Measurements from ENCODE around the gene ZNF518A. TPM values are rescaled to one million over a fixed set of nuclear protein-coding genes. Genes with fewer than 3 reads are reported as not detected.

The ZNF518A gene
- total and polyA plus RNA-seq, 2 donors (not counting 3 experiments of a cell fraction or from before 2014, with no cell fraction given): 2.9 to 12.1 TPM

DNA sequence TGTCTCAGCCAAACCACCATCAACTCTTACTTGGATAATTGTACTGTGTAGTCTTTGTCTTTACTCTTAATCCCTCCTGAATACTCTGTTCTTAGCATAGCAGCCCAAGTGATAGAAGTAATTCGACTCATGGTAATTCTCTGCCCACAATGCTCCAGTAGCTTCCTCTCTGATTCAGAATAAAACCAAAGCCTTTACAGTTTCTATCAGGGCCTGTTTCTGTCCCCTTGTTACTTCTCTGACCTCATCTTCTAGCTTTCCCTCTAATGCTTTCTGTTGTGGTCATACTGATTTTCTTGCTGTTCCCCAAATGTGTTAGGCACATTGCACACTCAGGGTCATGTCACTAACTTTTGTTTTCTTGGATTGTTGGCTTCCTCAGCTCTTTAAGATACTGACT lies 8.0 kb downstream of the ZNF518A start:
- Histone ChIP-seq H2AFZ (ENCODE audit: low read depth, low read length) (no peak overlapping the region), H3K9ac (replicated peaks; ENCODE audit: extremely low read depth, insufficient read depth, low read length) (no peak overlapping the region), H4K20me1 (replicated peaks; ENCODE audit: control insufficient read depth, extremely low read depth, insufficient read depth, low read length) (no peaks in the 10 kb centered on the region), H3K4me3 (replicated peaks in 1 of 3; ENCODE audit: insufficient read depth in 1 of 3, low read depth in 1 of 3, low read length in 3 of 3) (no peak overlapping the region), H3K27me3 (ENCODE audit: control insufficient read depth in 2 of 2, insufficient read depth in 2 of 2, low read length in 2 of 2) (no peaks in the 10 kb centered on the region), H3K9me1 (replicated peaks; ENCODE audit: control insufficient read depth, extremely low read depth, insufficient read depth, low read length) (no peaks in the 10 kb centered on the region), H3K79me2 (ENCODE audit: control insufficient read depth, insufficient read depth, low read length) (no peaks in the 10 kb centered on the region), H3K27ac (ENCODE audit: insufficient read depth, low read depth, low read length) (no peak overlapping the region), H3K36me3 (ENCODE audit: control insufficient read depth in 2 of 2, extremely low read depth in 1 of 2, insufficient read depth in 2 of 2, low read length in 2 of 2) (peaks cover 0 to 4% of the 10 kb centered on the region in 2 experiments), H3K4me2 (ENCODE audit: insufficient read depth, low read length) (no peak overlapping the region), H3K9me3 (replicated peaks; ENCODE audit: control insufficient read depth, insufficient read depth, low read length) (no peaks in the 10 kb centered on the region), H3K4me1 (ENCODE audit: control insufficient read depth, extremely low read depth, insufficient read depth, low read length) (no peaks in the 10 kb centered on the region)
- FAIRE-seq (no peak), DNase-seq (ENCODE audit: low read depth, low spot score) (no peak)
- POLR2A ChIA-PET: no interaction called here
- CTCF ChIA-PET: interaction anchor here (1.3 kb wide), 1 partner anchor 8 kb away, joined by 3 read pairs; the partner anchor contains the start of gene ZNF518A
- BruUV-seq (replicated peaks): no TSS peak
- intact Hi-C loops (cut with micrococcal nuclease) (no loop called here), dilution Hi-C loops (cut with MboI; ENCODE audit: extremely low pct_ligation_motif_present, low sequenced_read_pairs) (no loop called here)
- no peak for TF ChIP-seq GATA2 (IDR thresholded peaks at IDR 0.05; ENCODE audit: insufficient read depth, insufficient read length, low read depth, low read length)
- no peak for TF ChIP-seq POLR2A (IDR thresholded peaks at IDR 0.05; ENCODE audit: low read depth, low read length)
- no peak for TF ChIP-seq POLR2AphosphoS5 (IDR thresholded peaks at IDR 0.05; ENCODE audit: insufficient read depth, low read depth, low read length)
- TF ChIP-seq MYC (IDR thresholded peaks at IDR 0.05; ENCODE audit: low read depth, low read length): no peak
- TF ChIP-seq, protein P1, sequence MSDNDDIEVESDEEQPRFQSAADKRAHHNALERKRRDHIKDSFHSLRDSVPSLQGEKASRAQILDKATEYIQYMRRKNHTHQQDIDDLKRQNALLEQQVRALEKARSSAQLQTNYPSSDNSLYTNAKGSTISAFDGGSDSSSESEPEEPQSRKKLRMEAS (IDR thresholded peaks at IDR 0.05; ENCODE audit: insufficient read depth, insufficient read length): no peak
- TF ChIP-seq EZH2 (IDR thresholded peaks at IDR 0.05; ENCODE audit: borderline replicate concordance, low read depth, low read length, severe bottlenecking): no peak
- no peak for TF ChIP-seq JUN (IDR thresholded peaks at IDR 0.05; ENCODE audit: borderline replicate concordance, insufficient read depth, insufficient read length, low read depth)
- no peak for TF ChIP-seq FOS (IDR thresholded peaks at IDR 0.05; ENCODE audit: borderline replicate concordance, insufficient read depth, low read length)
- TF ChIP-seq, protein P2, sequence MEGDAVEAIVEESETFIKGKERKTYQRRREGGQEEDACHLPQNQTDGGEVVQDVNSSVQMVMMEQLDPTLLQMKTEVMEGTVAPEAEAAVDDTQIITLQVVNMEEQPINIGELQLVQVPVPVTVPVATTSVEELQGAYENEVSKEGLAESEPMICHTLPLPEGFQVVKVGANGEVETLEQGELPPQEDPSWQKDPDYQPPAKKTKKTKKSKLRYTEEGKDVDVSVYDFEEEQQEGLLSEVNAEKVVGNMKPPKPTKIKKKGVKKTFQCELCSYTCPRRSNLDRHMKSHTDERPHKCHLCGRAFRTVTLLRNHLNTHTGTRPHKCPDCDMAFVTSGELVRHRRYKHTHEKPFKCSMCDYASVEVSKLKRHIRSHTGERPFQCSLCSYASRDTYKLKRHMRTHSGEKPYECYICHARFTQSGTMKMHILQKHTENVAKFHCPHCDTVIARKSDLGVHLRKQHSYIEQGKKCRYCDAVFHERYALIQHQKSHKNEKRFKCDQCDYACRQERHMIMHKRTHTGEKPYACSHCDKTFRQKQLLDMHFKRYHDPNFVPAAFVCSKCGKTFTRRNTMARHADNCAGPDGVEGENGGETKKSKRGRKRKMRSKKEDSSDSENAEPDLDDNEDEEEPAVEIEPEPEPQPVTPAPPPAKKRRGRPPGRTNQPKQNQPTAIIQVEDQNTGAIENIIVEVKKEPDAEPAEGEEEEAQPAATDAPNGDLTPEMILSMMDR (IDR thresholded peaks at IDR 0.05; ENCODE audit: extremely low read depth in 1 of 2, insufficient read depth in 1 of 2, low read depth in 1 of 2, low read length in 2 of 2): no peak

Data from endothelial cell of umbilical vein (primary cell).